ENCODE measurements around the gene UQCRC2.

GRCh38 chr16:21971856-21972255, 18.7 kb downstream of the UQCRC2 start:
- TF ChIP-seq POLR2AphosphoS5 (IDR thresholded peaks at IDR 0.05; ENCODE audit: borderline replicate concordance, low read depth, low read length) (no peak), EZH2 (IDR thresholded peaks at IDR 0.05) (no peak)
